ENCODE results near the gene ZGPAT.
"Not testable (repeated sequence)": the region's sequence is repeated elsewhere in the genome, so short reads cannot be mapped to it uniquely, and the experiment has no call there.

ZGPAT gene, protein sequence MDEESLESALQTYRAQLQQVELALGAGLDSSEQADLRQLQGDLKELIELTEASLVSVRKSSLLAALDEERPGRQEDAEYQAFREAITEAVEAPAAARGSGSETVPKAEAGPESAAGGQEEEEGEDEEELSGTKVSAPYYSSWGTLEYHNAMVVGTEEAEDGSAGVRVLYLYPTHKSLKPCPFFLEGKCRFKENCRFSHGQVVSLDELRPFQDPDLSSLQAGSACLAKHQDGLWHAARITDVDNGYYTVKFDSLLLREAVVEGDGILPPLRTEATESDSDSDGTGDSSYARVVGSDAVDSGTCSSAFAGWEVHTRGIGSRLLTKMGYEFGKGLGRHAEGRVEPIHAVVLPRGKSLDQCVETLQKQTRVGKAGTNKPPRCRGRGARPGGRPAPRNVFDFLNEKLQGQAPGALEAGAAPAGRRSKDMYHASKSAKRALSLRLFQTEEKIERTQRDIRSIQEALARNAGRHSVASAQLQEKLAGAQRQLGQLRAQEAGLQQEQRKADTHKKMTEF

DNA sequence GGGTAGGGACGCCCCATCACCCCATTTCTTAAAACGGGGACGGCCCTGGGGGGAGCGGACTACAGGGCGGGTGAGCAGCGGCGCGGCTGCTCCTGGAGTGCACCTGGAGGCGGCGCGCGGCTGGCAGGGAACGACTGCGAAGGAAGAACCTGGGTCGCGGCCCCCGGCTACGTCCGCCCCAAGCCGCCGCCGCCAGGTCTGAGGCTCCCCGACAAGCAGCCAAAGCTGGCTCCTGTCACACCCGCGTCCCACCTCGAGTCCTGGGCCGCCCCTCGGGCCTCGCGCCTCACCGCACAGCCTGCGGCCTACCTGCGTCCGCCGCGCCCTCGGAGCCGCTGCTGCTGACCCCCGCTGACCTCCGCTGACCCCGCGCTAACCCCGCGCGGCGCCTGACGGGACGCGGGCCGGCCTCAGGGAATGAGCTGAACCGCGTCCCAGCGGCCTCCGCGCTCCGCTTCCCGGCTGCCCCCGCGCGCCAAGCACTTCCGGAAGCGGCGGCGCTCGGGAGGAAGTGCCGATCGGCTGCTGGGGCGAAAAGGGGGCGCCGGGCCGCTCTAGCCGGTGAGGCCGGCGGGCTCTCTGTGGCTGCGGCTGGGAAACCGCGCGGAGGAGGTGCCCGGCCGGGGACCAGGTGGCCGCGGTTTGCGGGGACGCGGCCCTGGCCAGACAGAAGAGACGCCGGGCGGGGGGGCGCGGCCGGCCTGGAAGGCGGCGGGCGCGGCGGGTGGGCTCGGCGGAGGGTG, at the start of gene ZGPAT, which contains the start of gene ARFRP1:
TSS of gene ZGPAT (plus strand) at position 482 of the 743 bp plus-strand sequence. CDS start 542 bp downstream, outside the sequence.
TSS of gene ARFRP1 (minus strand) at position 419 of the 743 bp plus-strand sequence. CDS start 885 bp downstream, outside the sequence.
- in situ Hi-C loops (cut with MboI; ENCODE audit: low sequenced_read_pairs) = no loop called here

DNA sequence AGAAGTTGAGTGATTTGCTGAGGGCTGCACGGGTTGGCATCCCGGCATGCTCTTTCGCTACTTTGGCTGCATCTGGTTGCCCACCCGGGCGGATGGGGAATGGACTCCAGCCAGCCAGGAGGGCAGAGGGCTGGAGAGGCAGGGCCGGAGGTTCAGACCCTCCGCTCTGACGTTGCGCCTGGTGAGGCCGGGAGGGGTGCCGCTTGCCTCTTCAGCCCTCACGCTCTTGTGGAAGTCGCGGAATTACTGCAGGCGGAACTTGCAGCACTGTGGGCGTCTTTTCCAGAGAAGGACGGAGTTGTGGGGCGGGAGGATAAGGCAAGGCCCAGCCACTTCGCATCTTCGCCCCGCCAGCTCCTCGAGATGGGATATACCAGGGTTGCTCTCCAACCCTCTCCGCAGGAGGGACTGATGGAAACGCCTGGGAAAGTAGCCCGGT, 49.1 kb upstream of the ZGPAT start:
- in situ Hi-C loops (cut with MboI; ENCODE audit: low sequenced_read_pairs) = no loop called here

DNA sequence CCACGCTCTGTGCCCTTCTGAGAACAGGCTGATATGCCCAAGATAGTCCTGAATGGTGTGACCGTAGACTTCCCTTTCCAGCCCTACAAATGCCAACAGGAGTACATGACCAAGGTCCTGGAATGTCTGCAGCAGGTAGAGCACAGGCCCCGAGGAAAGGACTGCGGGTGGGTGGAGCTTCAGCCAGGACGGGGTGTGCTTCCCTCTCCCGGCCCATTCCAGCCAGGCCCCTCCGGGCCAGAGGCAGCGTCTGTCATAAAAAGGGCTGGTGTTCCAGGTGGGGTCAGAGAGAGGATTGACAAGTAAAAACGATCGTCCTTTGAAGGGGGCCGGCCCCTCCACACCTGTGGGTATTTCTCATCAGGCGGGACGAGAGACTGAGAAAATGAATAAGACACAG, 48.5 kb upstream of the ZGPAT start:
- in situ Hi-C loops (cut with MboI; ENCODE audit: low sequenced_read_pairs) = no loop called here

GRCh38 chr20:63660174-63660573, 47.7 kb upstream of the ZGPAT start:
- in situ Hi-C loops (cut with MboI; ENCODE audit: low sequenced_read_pairs) = not testable (repeated sequence)

- in situ Hi-C loops (cut with MboI; ENCODE audit: low sequenced_read_pairs) = no loop called here
These were observed 47.2 kb upstream of the ZGPAT start for GRCh38 chr20:63660622-63661021.

DNA sequence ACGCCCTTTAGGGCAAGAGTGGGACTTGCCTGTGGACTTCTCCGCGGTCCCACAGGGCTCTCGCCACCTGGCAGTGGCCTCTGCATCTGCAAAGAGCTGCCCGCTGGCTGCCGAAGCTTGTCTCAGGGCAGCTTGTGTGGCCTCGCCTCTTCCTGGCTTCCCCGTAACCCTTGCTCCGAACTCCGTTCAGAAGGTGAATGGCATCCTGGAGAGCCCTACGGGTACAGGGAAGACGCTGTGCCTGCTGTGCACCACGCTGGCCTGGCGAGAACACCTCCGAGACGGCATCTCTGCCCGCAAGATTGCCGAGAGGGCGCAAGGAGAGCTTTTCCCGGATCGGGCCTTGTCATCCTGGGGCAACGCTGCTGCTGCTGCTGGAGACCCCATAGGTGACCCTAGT, 46.7 kb upstream of the ZGPAT start:
- in situ Hi-C loops (cut with MboI; ENCODE audit: low sequenced_read_pairs) = no loop called here

DNA sequence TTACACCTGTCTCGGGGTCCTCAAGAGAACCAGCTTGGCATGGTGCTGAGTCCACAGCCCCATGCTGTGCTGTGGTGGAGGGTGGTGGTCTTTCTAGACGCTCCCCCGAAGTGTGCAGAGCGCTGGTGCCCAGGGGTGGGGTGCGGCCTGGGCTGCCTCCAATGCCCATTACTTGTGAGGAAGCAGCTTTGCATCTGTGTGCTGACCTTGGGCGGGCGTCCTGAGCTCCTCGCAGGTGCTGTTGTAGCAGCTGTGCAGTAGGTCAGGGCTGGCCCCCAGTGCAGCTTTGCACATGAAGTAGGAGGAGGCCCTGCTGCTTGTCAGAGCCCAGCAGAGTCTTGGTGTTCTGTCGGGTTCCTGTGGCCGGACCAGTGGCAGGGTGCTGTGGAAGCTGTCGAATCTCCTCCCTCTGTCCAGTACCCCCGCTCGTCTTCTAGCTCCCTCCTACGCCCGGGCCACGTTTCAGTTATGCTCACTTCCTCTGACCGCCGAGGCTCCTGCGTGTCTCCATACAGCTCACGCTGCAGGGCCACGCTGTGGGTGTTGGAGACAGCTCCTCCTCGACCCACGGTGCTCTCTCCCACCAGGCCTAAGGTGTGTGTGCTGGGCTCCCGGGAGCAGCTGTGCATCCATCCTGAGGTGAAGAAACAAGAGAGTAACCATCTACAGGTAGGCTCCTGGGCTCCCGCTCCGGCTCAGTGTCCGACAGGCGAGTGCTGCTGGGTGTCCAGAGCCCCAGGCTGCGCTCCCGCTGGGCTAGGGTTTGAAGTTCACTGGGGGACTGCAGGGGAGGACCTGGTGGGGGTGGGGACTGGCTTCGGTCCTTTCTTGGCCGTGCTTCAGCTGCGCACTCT, 45.7 kb upstream of the ZGPAT start:
- in situ Hi-C loops (cut with MboI; ENCODE audit: low sequenced_read_pairs) = no loop called here

GRCh38 chr20:63662813-63663189, 45.0 kb upstream of the ZGPAT start:
- in situ Hi-C loops (cut with MboI; ENCODE audit: low sequenced_read_pairs) = no loop called here

DNA sequence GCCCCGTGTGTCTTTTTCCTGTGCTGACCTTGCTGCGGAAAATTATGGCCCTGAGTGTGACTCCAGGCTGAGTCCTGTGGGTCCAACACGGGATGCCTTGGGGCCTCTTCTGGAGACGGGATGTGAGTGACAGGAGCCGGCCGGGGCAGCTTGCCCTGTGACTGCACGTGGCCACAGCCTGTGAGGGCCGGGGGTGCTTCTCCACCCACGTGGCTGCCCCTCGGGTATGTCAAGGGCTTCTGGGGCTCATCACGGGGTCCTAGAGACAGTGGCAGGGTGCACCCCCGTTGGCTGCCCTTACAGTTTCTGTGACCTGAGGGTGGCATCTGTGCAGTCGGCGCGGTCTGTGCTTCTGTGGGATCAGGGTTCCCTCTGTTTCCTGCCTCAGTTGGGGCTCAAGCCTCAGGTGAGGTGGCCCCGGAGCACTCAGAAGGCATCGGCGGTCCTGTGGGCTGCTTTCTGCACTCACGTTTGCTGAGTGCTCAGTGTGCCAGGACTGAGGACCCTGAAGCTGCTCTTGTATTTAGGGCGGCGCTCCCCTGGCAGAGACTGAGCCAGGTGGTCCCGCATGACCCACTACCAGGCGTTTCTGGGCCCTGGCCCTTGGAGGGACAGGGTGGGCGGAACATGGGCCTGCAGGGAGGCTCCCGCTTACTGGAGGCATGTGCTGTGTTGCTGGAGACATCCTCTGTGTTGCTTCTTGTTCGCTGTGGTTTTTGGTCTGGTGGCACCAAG, 44.3 kb upstream of the ZGPAT start:
- in situ Hi-C loops (cut with MboI; ENCODE audit: low sequenced_read_pairs) = no loop called here

DNA sequence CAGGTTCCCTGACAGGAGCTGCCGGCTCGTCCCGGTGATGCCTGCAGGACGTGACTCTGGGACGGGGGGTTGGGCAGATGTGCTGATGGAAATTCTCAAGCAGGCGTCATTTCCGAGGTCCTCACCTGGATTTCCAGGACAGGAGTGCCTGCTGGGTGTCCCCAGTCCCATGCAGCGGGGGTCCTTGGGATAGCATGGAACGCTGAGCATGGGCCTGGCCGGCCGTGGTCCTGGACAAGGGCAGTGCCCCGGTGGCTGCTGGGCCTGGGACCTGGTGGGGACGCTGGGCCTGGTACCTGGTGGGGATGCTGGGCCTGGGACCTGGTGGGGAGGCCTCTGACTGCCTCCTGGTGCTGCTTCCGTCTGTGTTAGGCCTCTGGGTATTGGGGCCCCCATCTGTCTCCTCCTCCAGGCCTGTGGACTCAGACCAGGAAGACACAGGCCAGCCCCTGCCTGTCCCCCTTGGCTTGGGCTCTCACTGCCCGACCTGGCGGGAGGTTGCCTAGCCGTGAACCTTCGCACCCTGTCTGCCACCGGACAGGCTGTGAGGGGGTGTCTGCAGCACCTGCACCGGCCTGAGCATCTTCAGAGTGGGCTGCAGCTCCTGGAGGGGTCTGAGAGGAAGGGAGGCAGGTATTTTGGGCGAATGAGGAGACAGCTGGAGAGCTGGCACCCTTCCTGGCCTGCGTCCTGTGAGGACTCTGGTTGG, 43.5 kb upstream of the ZGPAT start:
- in situ Hi-C loops (cut with MboI; ENCODE audit: low sequenced_read_pairs) = no loop called here

GRCh38 chr20:63664861-63665594, 42.8 kb upstream of the ZGPAT start:
- in situ Hi-C loops (cut with MboI; ENCODE audit: low sequenced_read_pairs) = no loop called here

- in situ Hi-C loops (cut with MboI; ENCODE audit: low sequenced_read_pairs) = no loop called here
These were observed 42.1 kb upstream of the ZGPAT start for GRCh38 chr20:63665708-63666107.

- in situ Hi-C loops (cut with MboI; ENCODE audit: low sequenced_read_pairs) = no loop called here
These were observed 40.0 kb upstream of the ZGPAT start for GRCh38 chr20:63667858-63668257.

DNA sequence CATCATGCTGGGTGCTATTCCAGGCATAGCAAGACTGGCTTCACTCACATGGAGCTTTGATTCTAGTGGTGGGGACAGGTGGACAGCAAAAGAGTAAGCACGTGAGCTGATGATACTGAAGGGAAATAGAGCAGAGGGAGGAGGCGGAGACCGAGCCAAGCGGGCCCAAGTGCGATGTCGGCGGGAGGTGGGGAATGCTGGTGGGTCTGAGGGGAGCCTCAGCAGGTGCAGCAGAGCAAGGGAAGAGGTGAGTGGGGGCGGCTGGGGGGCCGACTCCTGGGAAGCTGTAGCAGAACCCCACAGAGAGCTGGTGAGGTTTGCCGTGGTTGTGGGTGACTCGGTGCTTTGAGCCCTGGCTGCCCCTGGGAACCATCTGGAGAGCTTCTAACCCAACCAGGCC, 39.5 kb upstream of the ZGPAT start:
- in situ Hi-C loops (cut with MboI; ENCODE audit: low sequenced_read_pairs) = no loop called here

DNA sequence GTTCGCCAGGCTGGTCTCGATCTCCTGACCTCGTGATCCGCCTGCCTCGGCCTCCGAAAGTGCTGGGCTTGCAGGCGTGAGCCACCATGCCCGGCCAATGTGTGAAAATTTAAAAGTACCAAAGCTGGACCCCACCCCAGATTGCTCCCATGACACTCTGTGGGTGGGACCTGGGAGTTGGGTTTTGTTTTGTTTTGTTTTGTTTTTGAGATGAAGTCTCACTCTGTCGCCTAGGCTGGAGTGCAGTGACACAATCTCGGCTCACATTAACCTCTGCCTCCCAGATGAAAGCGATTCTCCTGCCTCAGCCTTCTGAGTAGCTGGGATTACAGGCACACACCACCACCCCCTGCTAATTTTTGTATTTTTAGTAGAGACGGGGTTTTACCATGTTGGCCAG, 36.1 kb upstream of the ZGPAT start:
- in situ Hi-C loops (cut with MboI; ENCODE audit: low sequenced_read_pairs) = not testable (repeated sequence)

DNA sequence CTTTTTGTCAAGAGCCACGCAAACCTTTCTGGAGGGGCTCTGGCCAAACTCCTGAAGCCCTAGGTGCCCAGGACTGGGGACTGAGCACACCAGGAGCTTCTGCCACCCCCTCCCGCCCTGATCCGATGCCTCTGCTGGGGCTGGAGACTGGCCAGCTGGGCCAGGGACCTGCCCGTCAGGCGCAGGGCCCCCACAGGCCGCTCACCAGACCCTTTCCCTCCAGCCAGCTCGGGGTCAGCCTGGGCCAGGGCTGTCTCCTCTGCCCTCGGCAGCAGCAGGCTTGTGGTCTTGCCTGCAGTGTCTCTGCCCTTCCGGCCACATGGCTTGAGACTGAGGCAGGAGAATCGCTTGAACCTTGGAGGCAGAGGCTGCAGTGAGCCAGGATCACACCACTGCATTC, 35.2 kb upstream of the ZGPAT start:
- in situ Hi-C loops (cut with MboI; ENCODE audit: low sequenced_read_pairs) = no loop called here

GRCh38 chr20:63673951-63674350, 33.9 kb upstream of the ZGPAT start:
- in situ Hi-C loops (cut with MboI; ENCODE audit: low sequenced_read_pairs) = no loop called here

- in situ Hi-C loops (cut with MboI; ENCODE audit: low sequenced_read_pairs) = no loop called here
These were observed 32.0 kb upstream of the ZGPAT start for GRCh38 chr20:63675681-63676368.
